ENCODE data around the gene MYG1.

DNA sequence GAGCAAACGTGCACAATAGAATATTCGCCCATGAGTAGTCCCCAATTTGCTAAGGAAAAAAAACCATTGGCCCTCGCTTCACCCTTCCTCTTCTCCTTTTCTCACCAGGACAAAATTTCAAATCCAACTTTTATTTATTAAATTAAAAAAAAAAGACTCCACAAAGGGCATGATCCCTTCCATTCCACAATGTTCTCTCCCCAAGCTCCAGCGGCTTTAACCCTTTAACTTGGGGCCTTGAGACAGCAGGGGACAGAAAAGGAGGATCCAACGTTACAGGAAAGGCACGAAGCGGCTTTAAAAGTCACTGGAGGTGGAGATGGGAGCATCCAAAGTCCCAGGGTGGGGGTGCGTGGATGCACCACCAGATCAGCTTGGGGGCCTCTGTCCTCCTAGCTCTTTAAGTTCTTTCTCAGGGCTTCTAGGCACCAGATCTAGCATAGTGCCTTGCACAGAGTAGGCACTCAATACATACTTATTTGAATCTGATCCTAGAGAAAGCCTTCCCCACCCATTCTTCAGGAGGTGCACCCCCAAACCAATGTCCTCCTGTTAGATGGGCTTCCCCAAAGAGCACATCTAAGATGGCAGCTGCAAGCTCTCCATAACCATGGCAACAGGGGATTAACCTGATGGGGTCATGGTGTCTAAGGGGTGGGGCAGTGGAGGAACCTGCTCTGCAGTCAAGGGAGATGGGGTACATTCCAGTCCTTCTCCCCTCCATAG is 27.1 kb downstream of the MYG1 start:
- TF ChIP-seq POLR2A (IDR thresholded peaks at IDR 0.05; ENCODE audit: low read depth, low read length), result no peak
- TF ChIP-seq CTCF (IDR thresholded peaks at IDR 0.05; ENCODE audit: extremely low read depth in 1 of 2, insufficient read depth in 1 of 2, low read depth in 1 of 2, low read length in 2 of 2), result no peak
- TF ChIP-seq EZH2 (IDR thresholded peaks at IDR 0.05; ENCODE audit: borderline replicate concordance, low read depth, low read length, severe bottlenecking), result no peak
- TF ChIP-seq POLR2AphosphoS5 (IDR thresholded peaks at IDR 0.05; ENCODE audit: insufficient read depth, low read depth, low read length), result no peak
- TF ChIP-seq MAX (IDR thresholded peaks at IDR 0.05; ENCODE audit: insufficient read depth, insufficient read length), result no peak
- no peak for TF ChIP-seq GATA2 (IDR thresholded peaks at IDR 0.05; ENCODE audit: insufficient read depth, insufficient read length, low read depth, low read length)
- TF ChIP-seq FOS (IDR thresholded peaks at IDR 0.05; ENCODE audit: borderline replicate concordance, insufficient read depth, low read length), result no peak
- no peak for TF ChIP-seq JUN (IDR thresholded peaks at IDR 0.05; ENCODE audit: borderline replicate concordance, insufficient read depth, insufficient read length, low read depth)
- no peak for TF ChIP-seq MYC (IDR thresholded peaks at IDR 0.05; ENCODE audit: low read depth, low read length)

Measured in endothelial cell of umbilical vein (primary cell).